ENCODE data around the gene LY6G5B. TPM values are rescaled to one million over a fixed set of nuclear protein-coding genes. Genes with fewer than 3 reads are reported as not detected.

Gene LY6G5B
- 0.58 and 2.7 TPM in 2 replicates for total RNA-seq

GRCh38 chr6:31669676-31670075 lies at the start of gene LY6G5B:
TSS of gene LY6G5B (plus strand) at chr6:31669976. CDS start at chr6:31670951, 975 bp downstream.

GRCh38 chr6:31620586-31621319 lies 49.0 kb upstream of the LY6G5B start, which contains the start of gene PRRC2A:
TSS of gene PRRC2A (plus strand) at chr6:31620715. CDS start at chr6:31622790, 2,075 bp downstream.

GRCh38 chr6:31655349-31656237 lies 14.2 kb upstream of the LY6G5B start, which contains the start of gene APOM:
TSS of gene APOM (plus strand) at chr6:31655894. CDS start at chr6:31655967, 73 bp downstream.

GRCh38 chr6:31660381-31661261 lies 9.2 kb upstream of the LY6G5B start, which contains the start of gene C6orf47:
TSS of gene C6orf47 (minus strand) at chr6:31660778. CDS start at chr6:31659947, 831 bp downstream.

GRCh38 chr6:31664790-31665500 lies 4.8 kb upstream of the LY6G5B start, which contains the start of gene GPANK1:
TSS of gene GPANK1 (minus strand) at chr6:31664997. CDS start at chr6:31664478, 519 bp downstream.

GRCh38 chr6:31665501-31666336 lies 4.1 kb upstream of the LY6G5B start, which contains the start of gene CSNK2B:
TSS of gene CSNK2B (plus strand) at chr6:31666080. CDS start at chr6:31666832, 752 bp downstream.

GRCh38 chr6:31680226-31681134 lies 10.7 kb downstream of the LY6G5B start, which contains the start of gene LY6G5C:
TSS of gene LY6G5C (minus strand) at chr6:31681067. CDS start at chr6:31680373, 694 bp downstream.

GRCh38 chr6:31702819-31703716 lies 33.3 kb downstream of the LY6G5B start, which contains the start of gene ABHD16A:
TSS of gene ABHD16A (minus strand) at chr6:31703324. CDS start at chr6:31703281, 43 bp downstream.

GRCh38 chr6:31706599-31706998 lies 36.8 kb downstream of the LY6G5B start, which contains the start of gene LY6G6F:
TSS of gene LY6G6F (plus strand) at chr6:31706866. CDS start at chr6:31706907, 41 bp downstream.

GRCh38 chr6:31715022-31715958 lies 45.5 kb downstream of the LY6G5B start, which contains the start of gene LY6G6D:
TSS of gene LY6G6D (plus strand) at chr6:31715348. CDS start at chr6:31715356, 8 bp downstream.

GRCh38 chr6:31721351-31722020 lies 51.7 kb downstream of the LY6G5B start, which contains the start of gene LY6G6C:
TSS of gene LY6G6C (minus strand) at chr6:31721746. CDS start at chr6:31721679, 67 bp downstream.

